PC-3 (cell line): ENCODE measurements around the gene AVP.

Experiments used
- EZH2 ChIP-seq: fragments of 300-600 bp; sonication (generic); IDR thresholded peaks from one replicate; pipeline ENCODE4 v1.6.1; 2017; ENCODE audit warnings: antibody characterized with exemption, mild to moderate bottlenecking, low read length; ENCODE audit not compliant: unreplicated experiment
- EZH2phosphoT487 ChIP-seq: fragments of 300-600 bp; sonication (generic); IDR thresholded peaks from 2 replicates; pipeline ENCODE4 v1.6.1; 2018; ENCODE audit warnings: mild to moderate bottlenecking, antibody characterized with exemption, low read length, borderline replicate concordance
- TF ChIP-seq, protein P1 (sequence below): fragments of 300-600 bp; sonication (generic); conservative IDR thresholded peaks from 2 replicates; pipeline ENCODE4 v1.5.1; 2017; ENCODE audit warnings: antibody characterized with exemption, low read depth, mild to moderate bottlenecking, low read length

GRCh38 chr20:3128275-3128984, 43.9 kb upstream of the AVP start:
- TF ChIP-seq, protein P1, sequence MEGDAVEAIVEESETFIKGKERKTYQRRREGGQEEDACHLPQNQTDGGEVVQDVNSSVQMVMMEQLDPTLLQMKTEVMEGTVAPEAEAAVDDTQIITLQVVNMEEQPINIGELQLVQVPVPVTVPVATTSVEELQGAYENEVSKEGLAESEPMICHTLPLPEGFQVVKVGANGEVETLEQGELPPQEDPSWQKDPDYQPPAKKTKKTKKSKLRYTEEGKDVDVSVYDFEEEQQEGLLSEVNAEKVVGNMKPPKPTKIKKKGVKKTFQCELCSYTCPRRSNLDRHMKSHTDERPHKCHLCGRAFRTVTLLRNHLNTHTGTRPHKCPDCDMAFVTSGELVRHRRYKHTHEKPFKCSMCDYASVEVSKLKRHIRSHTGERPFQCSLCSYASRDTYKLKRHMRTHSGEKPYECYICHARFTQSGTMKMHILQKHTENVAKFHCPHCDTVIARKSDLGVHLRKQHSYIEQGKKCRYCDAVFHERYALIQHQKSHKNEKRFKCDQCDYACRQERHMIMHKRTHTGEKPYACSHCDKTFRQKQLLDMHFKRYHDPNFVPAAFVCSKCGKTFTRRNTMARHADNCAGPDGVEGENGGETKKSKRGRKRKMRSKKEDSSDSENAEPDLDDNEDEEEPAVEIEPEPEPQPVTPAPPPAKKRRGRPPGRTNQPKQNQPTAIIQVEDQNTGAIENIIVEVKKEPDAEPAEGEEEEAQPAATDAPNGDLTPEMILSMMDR = no peak
- TF ChIP-seq EZH2phosphoT487 (no peak), EZH2 (no peak)
